HEK293 (cell line): ENCODE data around the gene ARHGAP8.
"Not testable (repeated sequence)": the region's sequence is repeated elsewhere in the genome, so short reads cannot be mapped to it uniquely, and the experiment has no call there.

Experiments
- CTCF ChIA-PET: fragments of 350-600 bp; formaldehyde crosslinking; extraction: SDS; loops from one replicate; lab custom pipeline; 2021; ENCODE audit warnings: antibody characterized with exemption; lab: Yijun Ruan, JAX
- POLR2A ChIA-PET: fragments of 300-600 bp; formaldehyde crosslinking; extraction: SDS; loops from one replicate; lab custom pipeline; 2020; ENCODE audit warnings: antibody characterized with exemption, inconsistent platforms; lab: Yijun Ruan, JAX
- H3K27ac ChIP-seq: fragments of 200-500 bp; sonication (Bioruptor generic); 2 replicates; pipeline ENCODE4 v1.5.1; 2014; ENCODE audit warnings: low read depth, low read length, control low read depth, inconsistent platforms; ENCODE audit errors: extremely low read depth
- H3K36me3 ChIP-seq, 2 experiments: fragments of 200-500 bp in 1 of 2; sonication (Bioruptor generic) in 1 of 2; 1 replicate in 1 of 2; 2 replicates in 1 of 2; pipeline ENCODE4 v1.5.1; 2014 to 2017; ENCODE audit warnings: inconsistent platforms in 2 of 2, low read length in 2 of 2; ENCODE audit not compliant: control insufficient read depth in 2 of 2, insufficient read depth in 1 of 2
- H3K4me1 ChIP-seq: fragments of 200-500 bp; sonication (Bioruptor generic); 2 replicates; pipeline ENCODE4 v1.5.1; 2014; ENCODE audit warnings: mild to moderate bottlenecking, low read length, inconsistent platforms; ENCODE audit not compliant: control insufficient read depth, insufficient read depth
- H3K4me3 ChIP-seq: 2 replicates; pipeline ENCODE4 v1.5.1; 2011; ENCODE audit warnings: low read depth, mild to moderate bottlenecking, control low read depth, low read length, moderate library complexity
- H3K9me3 ChIP-seq: fragments of 200-500 bp; sonication (Bioruptor generic); 2 replicates; pipeline ENCODE4 v1.5.1; 2014; ENCODE audit warnings: low read depth, low read length, inconsistent platforms; ENCODE audit not compliant: control insufficient read depth, insufficient read depth
- FEZF1 ChIP-seq: fragments of 450-650 bp; formaldehyde crosslinking; IDR thresholded peaks from 2 replicates; pipeline ENCODE4 v1.5.1; 2016; ENCODE audit warnings: missing biosample characterization, missing genetic modification characterization
- GFI1B ChIP-seq: fragments of 450-650 bp; formaldehyde crosslinking; IDR thresholded peaks from 2 replicates; pipeline ENCODE4 v1.5.1; 2016; ENCODE audit warnings: missing biosample characterization, missing genetic modification characterization
- HIC1 ChIP-seq: fragments of 450-650 bp; formaldehyde crosslinking; IDR thresholded peaks from 2 replicates; pipeline ENCODE4 v1.5.1; 2016; ENCODE audit warnings: missing biosample characterization, missing genetic modification characterization
- KLF9 ChIP-seq: fragments of 450-650 bp; formaldehyde crosslinking; IDR thresholded peaks from 2 replicates; pipeline ENCODE4 v1.5.1; 2016; ENCODE audit warnings: missing biosample characterization, missing genetic modification characterization, low read depth
- MZF1 ChIP-seq: fragments of 450-650 bp; formaldehyde crosslinking; IDR thresholded peaks from 2 replicates; pipeline ENCODE4 v1.5.1; 2017; ENCODE audit warnings: missing biosample characterization, missing genetic modification characterization, borderline replicate concordance
- REPIN1 ChIP-seq: fragments of 450-650 bp; formaldehyde crosslinking; IDR thresholded peaks from 2 replicates; pipeline ENCODE4 v1.5.1; 2017; ENCODE audit warnings: missing biosample characterization, missing genetic modification characterization, low read depth
- SP3 ChIP-seq: fragments of 450-650 bp; formaldehyde crosslinking; IDR thresholded peaks from 2 replicates; pipeline ENCODE4 v1.5.1; 2016; ENCODE audit warnings: missing biosample characterization, missing genetic modification characterization
- ZNF211 ChIP-seq: fragments of 450-650 bp; formaldehyde crosslinking; IDR thresholded peaks from 2 replicates; pipeline ENCODE4 v1.5.1; 2016; ENCODE audit warnings: low read depth, missing biosample characterization, missing genetic modification characterization
- ZNF274 ChIP-seq, 2 experiments: fragments of 200-500 bp in 1 of 2; fragments of 450-650 bp in 1 of 2; sonication (Bioruptor generic) in 1 of 2; formaldehyde crosslinking in 1 of 2; IDR thresholded peaks; 2 replicates each; pipeline versions ENCODE4 v1.5.1 to v1.6.1; 2014 to 2016; ENCODE audit warnings: borderline replicate concordance in 1 of 2, inconsistent platforms in 1 of 2, low read length in 1 of 2, missing biosample characterization in 1 of 2, missing genetic modification characterization in 1 of 2
- ZNF354C ChIP-seq: fragments of 450-650 bp; formaldehyde crosslinking; IDR thresholded peaks from 2 replicates; pipeline ENCODE4 v1.5.1; 2016; ENCODE audit warnings: missing biosample characterization, missing genetic modification characterization, low read depth, borderline replicate concordance
- ZNF366 ChIP-seq: fragments of 450-650 bp; formaldehyde crosslinking; conservative IDR thresholded peaks from 2 replicates; pipeline ENCODE4 v1.5.1; 2016; ENCODE audit warnings: missing biosample characterization, missing genetic modification characterization
- ZNF394 ChIP-seq: fragments of 450-650 bp; formaldehyde crosslinking; IDR thresholded peaks from 2 replicates; pipeline ENCODE4 v1.5.1; 2016; ENCODE audit warnings: missing biosample characterization, missing genetic modification characterization, mild to moderate bottlenecking, moderate library complexity, borderline replicate concordance
- ZNF600 ChIP-seq: fragments of 450-650 bp; formaldehyde crosslinking; IDR thresholded peaks from 2 replicates; pipeline ENCODE4 v1.5.1; 2016; ENCODE audit warnings: missing biosample characterization, missing genetic modification characterization
- ZNF658 ChIP-seq: fragments of 450-650 bp; formaldehyde crosslinking; IDR thresholded peaks from 2 replicates; pipeline ENCODE4; 2016; ENCODE audit warnings: missing biosample characterization, missing genetic modification characterization
- ZNF747 ChIP-seq: fragments of 450-650 bp; formaldehyde crosslinking; IDR thresholded peaks from 2 replicates; pipeline ENCODE4 v1.5.1; 2016; ENCODE audit warnings: missing biosample characterization, missing genetic modification characterization
- ZNF776 ChIP-seq: fragments of 450-650 bp; formaldehyde crosslinking; IDR thresholded peaks from 2 replicates; pipeline ENCODE4 v1.5.0; 2017; ENCODE audit warnings: missing biosample characterization, missing genetic modification characterization, borderline replicate concordance
- ZXDB ChIP-seq: fragments of 450-650 bp; formaldehyde crosslinking; IDR thresholded peaks from 2 replicates; pipeline ENCODE4 v1.5.1; 2016; ENCODE audit warnings: missing biosample characterization, missing genetic modification characterization
- TF ChIP-seq, protein P1 (sequence below): fragments of 450-650 bp; formaldehyde crosslinking; IDR thresholded peaks from 2 replicates; pipeline ENCODE4 v1.5.1; 2016; ENCODE audit warnings: missing biosample characterization, missing genetic modification characterization
- TF ChIP-seq, protein P2 (sequence below): fragments of 450-650 bp; formaldehyde crosslinking; IDR thresholded peaks from 2 replicates; pipeline ENCODE4 v1.5.1; 2016; ENCODE audit warnings: missing biosample characterization, missing genetic modification characterization

Gene ARHGAP8

GRCh38 chr22:44904492-44905152 is 152.2 kb downstream of the ARHGAP8 start:
- H3K27ac ChIP-seq, CTCF ChIA-PET, H3K4me1 ChIP-seq, H3K36me3 ChIP-seq, H3K9me3 ChIP-seq, POLR2A ChIA-PET, H3K4me3 ChIP-seq: not testable (repeated sequence)

GRCh38 chr22:44906248-44906936 is 154.0 kb downstream of the ARHGAP8 start:
- ChIA-PET CTCF (no interaction called here), POLR2A (no interaction called here)
- no peaks in the 10 kb centered on the region for H3K4me1 ChIP-seq
- H3K36me3 ChIP-seq = no peaks in the 10 kb centered on the region
- H3K9me3 ChIP-seq = no peaks in the 10 kb centered on the region
- no peak overlapping the region for H3K27ac ChIP-seq
- TF ChIP-seq ZNF366 (tag by site-specific recombination) (no peak), ZNF394 (tag by site-specific recombination) (no peak), KLF9 (no peak), ZNF776 (tag by site-specific recombination) (no peak), ZNF211 (tag by site-specific recombination) (no peak), ZNF600 (tag by site-specific recombination) (no peak), ZNF354C (tag by site-specific recombination) (no peak), HIC1 (tag by site-specific recombination) (no peak), ZNF658 (tag by site-specific recombination) (no peak), MZF1 (tag by site-specific recombination) (no peak), GFI1B (tag by site-specific recombination) (no peak), ZNF747 (tag by site-specific recombination) (no peak), SP3 (tag by site-specific recombination) (no peak), ZNF274 (IDR thresholded peaks at IDR 0.05; ENCODE audit: low read length) (no peak), ZNF274 (tag by site-specific recombination; IDR thresholded peaks at IDR 0.05; ENCODE audit: borderline replicate concordance) (no peak), FEZF1 (tag by site-specific recombination) (no peak), REPIN1 (tag by site-specific recombination) (no peak), ZXDB (tag by site-specific recombination) (no peak)
- TF ChIP-seq, protein P1, sequence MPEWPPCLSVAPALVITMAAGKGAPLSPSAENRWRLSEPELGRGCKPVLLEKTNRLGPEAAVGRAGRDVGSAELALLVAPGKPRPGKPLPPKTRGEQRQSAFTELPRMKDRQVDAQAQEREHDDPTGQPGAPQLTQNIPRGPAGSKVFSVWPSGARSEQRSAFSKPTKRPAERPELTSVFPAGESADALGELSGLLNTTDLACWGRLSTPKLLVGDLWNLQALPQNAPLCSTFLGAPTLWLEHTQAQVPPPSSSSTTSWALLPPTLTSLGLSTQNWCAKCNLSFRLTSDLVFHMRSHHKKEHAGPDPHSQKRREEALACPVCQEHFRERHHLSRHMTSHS (tag by site-specific recombination) = no peak
- TF ChIP-seq, protein P2, sequence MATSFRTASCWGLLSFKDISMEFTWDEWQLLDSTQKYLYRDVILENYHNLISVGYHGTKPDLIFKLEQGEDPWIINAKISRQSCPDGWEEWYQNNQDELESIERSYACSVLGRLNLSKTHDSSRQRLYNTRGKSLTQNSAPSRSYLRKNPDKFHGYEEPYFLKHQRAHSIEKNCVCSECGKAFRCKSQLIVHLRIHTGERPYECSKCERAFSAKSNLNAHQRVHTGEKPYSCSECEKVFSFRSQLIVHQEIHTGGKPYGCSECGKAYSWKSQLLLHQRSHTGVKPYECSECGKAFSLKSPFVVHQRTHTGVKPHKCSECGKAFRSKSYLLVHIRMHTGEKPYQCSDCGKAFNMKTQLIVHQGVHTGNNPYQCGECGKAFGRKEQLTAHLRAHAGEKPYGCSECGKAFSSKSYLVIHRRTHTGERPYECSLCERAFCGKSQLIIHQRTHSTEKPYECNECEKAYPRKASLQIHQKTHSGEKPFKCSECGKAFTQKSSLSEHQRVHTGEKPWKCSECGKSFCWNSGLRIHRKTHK (tag by site-specific recombination) = no peak
- TF ChIP-seq, all 188 proteins: peak for 0
- H3K4me3 ChIP-seq = no peak overlapping the region
